ENCODE data around the gene PCDHB1. TPM values are rescaled to one million over a fixed set of nuclear protein-coding genes. Genes with fewer than 3 reads are reported as not detected.

The PCDHB1 gene, protein sequence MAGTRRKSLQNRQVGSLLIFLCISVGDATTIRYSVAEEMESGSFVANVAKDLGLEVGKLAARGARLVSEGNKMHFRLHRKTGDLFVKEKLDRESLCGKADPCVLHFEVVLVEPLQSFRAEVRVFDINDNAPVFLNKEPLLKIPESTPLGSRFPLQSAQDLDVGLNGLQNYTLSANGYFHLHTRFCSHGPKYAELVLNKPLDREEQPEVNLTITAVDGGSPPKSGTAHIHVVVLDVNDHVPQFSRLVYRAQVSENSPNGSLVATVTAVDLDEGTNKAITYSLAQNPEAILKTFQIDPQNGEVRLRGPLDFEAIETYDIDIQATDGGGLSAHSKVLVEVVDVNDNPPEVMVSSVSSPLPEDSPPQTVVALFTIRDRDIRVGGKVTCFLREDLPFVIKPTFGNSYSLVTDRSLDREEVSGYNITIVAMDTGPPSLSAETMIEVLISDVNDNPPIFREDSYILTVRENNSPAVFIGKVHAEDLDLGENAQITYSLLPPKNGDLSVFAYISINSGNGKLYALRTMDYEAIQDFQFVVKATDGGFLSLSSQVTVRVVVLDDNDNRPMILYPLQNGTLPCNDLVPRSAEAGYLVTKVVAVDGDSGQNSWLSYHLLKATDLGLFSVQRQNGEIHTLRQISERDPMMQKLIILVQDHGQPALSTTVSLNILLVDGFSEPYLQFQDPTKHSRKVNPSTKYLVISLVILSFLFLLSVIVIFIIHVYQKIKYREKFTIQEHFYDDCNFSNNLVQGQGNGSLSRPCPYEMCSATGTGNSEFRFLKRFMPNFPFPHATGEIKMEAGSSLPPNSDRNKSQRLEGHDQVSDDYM
- not detected in 2 replicates for total RNA-seq

DNA sequence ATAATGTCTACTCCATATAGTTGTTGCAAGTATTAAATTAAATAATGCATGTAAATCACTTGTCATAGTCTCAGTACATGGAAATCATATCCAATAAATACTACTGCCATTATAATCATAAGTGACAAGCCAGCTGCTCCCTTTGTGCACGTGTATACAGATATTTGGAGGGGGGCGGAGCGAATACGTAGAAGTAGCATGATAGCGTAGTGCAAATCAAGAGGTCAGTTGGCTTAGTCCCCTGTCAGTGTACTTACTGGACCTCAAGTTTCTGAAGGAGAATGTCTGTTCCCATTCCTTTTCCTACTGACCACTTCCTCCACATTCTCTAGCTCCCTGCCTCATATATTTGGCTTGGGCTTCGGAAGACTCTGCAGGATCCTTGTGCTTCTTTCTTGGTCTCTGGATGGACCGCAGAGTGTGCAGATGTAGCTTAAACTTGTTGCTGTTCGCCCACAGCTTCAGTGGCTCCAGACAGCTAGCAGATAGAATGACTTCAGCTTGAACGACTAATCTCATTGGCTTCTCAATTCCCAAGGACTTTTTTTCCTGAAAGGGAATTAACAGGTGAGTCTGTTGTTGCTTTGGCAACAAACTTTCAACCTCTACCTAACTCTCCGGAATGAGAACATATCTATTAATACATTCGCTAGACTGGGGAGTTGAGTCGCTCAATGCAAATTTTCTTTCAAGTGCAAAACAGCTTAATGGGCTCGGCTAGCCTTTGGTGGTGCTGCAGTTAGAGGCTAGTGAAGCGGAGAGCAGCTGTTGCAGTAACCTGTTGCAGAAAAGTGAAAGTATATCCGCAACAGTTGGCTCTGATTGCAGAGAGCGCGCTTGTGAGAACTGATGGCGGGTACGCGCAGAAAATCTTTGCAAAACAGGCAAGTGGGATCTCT, at the start of gene PCDHB1:
PCDHB1 (plus strand) TSS at position 753 of the 899 bp plus-strand sequence; CDS start at position 850, 97 bp downstream.

DNA sequence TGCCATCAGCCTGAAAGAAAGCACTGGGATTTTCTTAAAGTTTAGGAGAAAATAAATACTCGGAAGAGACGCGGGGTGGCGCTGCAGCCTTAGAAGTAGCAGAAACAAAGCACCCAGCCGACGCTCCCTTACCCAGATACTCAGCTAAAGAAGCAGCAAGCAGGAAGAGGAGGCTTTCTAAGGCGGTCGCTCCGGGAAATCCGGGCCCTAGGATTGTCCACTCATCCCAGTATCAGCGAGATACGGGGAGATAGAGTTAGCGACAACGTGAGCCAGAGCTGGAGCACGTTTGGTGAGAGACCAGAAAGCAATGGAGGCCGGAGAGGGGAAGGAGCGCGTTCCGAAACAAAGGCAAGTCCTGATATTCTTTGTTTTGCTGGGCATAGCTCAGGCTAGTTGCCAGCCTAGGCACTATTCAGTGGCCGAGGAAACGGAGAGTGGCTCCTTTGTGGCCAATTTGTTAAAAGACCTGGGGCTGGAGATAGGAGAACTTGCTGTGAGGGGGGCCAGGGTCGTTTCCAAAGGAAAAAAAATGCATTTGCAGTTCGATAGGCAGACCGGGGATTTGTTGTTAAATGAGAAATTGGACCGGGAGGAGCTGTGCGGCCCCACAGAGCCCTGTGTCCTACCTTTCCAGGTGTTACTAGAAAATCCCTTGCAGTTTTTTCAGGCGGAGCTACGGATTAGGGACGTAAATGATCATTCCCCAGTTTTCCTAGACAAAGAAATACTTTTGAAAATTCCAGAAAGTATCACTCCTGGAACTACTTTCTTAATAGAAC, 43.5 kb downstream of the PCDHB1 start, which contains the start of gene PCDHB2:
PCDHB2 (plus strand) TSS at position 135 of the 782 bp plus-strand sequence; CDS start at position 311, 176 bp downstream.

DNA sequence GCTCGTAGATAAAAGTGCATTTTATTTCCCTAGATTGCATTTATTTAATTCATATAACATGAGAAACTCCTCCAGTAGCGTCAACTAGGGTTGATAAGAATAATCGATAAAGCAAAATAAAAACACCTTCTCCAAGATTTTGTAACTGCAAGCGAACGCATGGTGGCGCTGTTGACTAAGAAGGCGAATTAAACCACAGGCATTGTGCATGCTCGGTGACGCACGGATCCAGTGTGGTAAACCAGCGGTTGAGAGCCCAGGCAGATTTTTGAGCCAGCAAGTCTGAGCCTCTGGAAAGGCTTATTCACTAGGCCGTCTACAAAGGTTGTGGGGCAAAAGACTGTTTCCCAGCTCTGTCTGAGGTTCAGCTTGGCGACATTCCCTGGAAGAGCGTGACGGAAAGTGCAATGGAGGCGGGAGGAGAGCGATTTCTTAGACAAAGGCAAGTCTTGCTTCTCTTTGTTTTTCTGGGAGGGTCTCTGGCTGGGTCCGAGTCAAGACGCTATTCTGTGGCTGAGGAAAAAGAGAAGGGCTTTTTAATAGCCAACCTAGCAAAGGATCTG, 49.1 kb downstream of the PCDHB1 start, which contains the start of gene PCDHB3:
PCDHB3 (plus strand) TSS at position 231 of the 563 bp plus-strand sequence; CDS start at position 408, 177 bp downstream.

Other genes starting within 250 kb of the PCDHB1 start
- 0.79 and 0.87 TPM in 2 replicates for gene PCDHA4, start 244.3 kb upstream of the PCDHB1 start, total RNA-seq
- under 0.01 and 0.11 TPM in 2 replicates for gene PCDHA5, start 229.8 kb upstream of the PCDHB1 start, total RNA-seq
- 0.22 and 0.39 TPM in 2 replicates for gene PCDHA6, start 223.4 kb upstream of the PCDHB1 start, total RNA-seq
- 0.54 and 1.2 TPM in 2 replicates for gene PCDHA7, start 217.1 kb upstream of the PCDHB1 start, total RNA-seq
- gene PCDHA8, start 210.2 kb upstream of the PCDHB1 start, total RNA-seq: 0.11 and 0.39 TPM in 2 replicates
- under 0.01 TPM in 2 replicates for gene PCDHA9, start 203.0 kb upstream of the PCDHB1 start, total RNA-seq
- gene PCDHA10, start 195.5 kb upstream of the PCDHB1 start, total RNA-seq: 0.11 and 0.39 TPM in 2 replicates
- under 0.01 and 0.11 TPM in 2 replicates for gene PCDHA11, start 182.4 kb upstream of the PCDHB1 start, total RNA-seq
- under 0.01 and 0.11 TPM in 2 replicates for gene PCDHA12, start 176.1 kb upstream of the PCDHB1 start, total RNA-seq
- 0.11 and 0.39 TPM in 2 replicates for gene PCDHA13, start 169.2 kb upstream of the PCDHB1 start, total RNA-seq
- gene PCDHAC1, start 125.1 kb upstream of the PCDHB1 start, total RNA-seq: 0.39 TPM in 1 of 2 replicates, not detected in the other
- 0.39 TPM in 1 of 2 replicates, not detected in the other for gene PCDHAC2, start 84.9 kb upstream of the PCDHB1 start, total RNA-seq
- gene PCDHB2, start 43.2 kb downstream of the PCDHB1 start, total RNA-seq: 0.39 and 1.2 TPM in 2 replicates
- 0.11 and 0.39 TPM in 2 replicates for gene PCDHB3, start 49.1 kb downstream of the PCDHB1 start, total RNA-seq
- 0.22 and 0.39 TPM in 2 replicates for gene PCDHB4, start 70.4 kb downstream of the PCDHB1 start, total RNA-seq
- gene PCDHB5, start 83.8 kb downstream of the PCDHB1 start, total RNA-seq: under 0.01 and 0.54 TPM in 2 replicates
- 0.11 and 0.39 TPM in 2 replicates for gene PCDHB6, start 98.7 kb downstream of the PCDHB1 start, total RNA-seq
- gene PCDHB7, start 121.3 kb downstream of the PCDHB1 start, total RNA-seq: 0.22 and 0.79 TPM in 2 replicates
- gene PCDHB8, start 126.4 kb downstream of the PCDHB1 start, total RNA-seq: under 0.01 TPM in 1 of 2 replicates, not detected in the other
- gene PCDHB16, start 131.0 kb downstream of the PCDHB1 start, total RNA-seq: under 0.01 and 0.11 TPM in 2 replicates
- 0.54 TPM in 1 of 2 replicates, not detected in the other for gene PCDHB9, start 135.8 kb downstream of the PCDHB1 start, total RNA-seq
- 0.39 TPM in 1 of 2 replicates, not detected in the other for gene PCDHB10, start 141.0 kb downstream of the PCDHB1 start, total RNA-seq
- 0.39 TPM in 1 of 2 replicates, not detected in the other for gene PCDHB11, start 148.3 kb downstream of the PCDHB1 start, total RNA-seq
- under 0.01 and 0.11 TPM in 2 replicates for gene PCDHB12, start 157.3 kb downstream of the PCDHB1 start, total RNA-seq
- gene PCDHB13, start 162.5 kb downstream of the PCDHB1 start, total RNA-seq: 0.43 and 0.79 TPM in 2 replicates
- gene PCDHB14, start 172.0 kb downstream of the PCDHB1 start, total RNA-seq: 0.22 and 1.2 TPM in 2 replicates
- 0.11 and 0.39 TPM in 2 replicates for gene PCDHB15, start 194.0 kb downstream of the PCDHB1 start, total RNA-seq

Data from placental epithelial cell (primary cell).